Neural cell (in vitro differentiated cells): ENCODE results near the gene CACNA1C. TPM values are rescaled to one million over a fixed set of nuclear protein-coding genes. Genes with fewer than 3 reads are reported as not detected.

Experiments
- H2AFZ ChIP-seq: fragments of 200-600, 300-800 bp; sonication (generic), shearing (Covaris generic); 2 replicates; pipeline ENCODE4 v1.6.0; 2014; ENCODE audit warnings: low read depth, mild to moderate bottlenecking, antibody characterized with exemption, low read length, moderate library complexity
- H3F3A ChIP-seq: fragments of 200-600 bp; shearing (Covaris generic); 2 replicates; pipeline ENCODE4 v1.6.1; 2016; ENCODE audit warnings: mild to moderate bottlenecking, moderate library complexity, mixed read lengths, antibody characterized with exemption, low read length; ENCODE audit not compliant: insufficient read depth, poor library complexity, severe bottlenecking
- H3K27ac ChIP-seq: fragments of 200-600, 300-800 bp; sonication (generic), shearing (Covaris generic); 2 replicates; pipeline ENCODE4 v1.5.1; 2014; ENCODE audit warnings: mild to moderate bottlenecking, low read length, moderate library complexity
- H3K27me3 ChIP-seq: fragments of 300-800, 200-600 bp; sonication (generic), shearing (Covaris generic); 2 replicates; pipeline ENCODE4 v1.6.0; 2014; ENCODE audit warnings: mild to moderate bottlenecking, low read depth, low read length, moderate library complexity; ENCODE audit not compliant: insufficient read depth
- H3K36me3 ChIP-seq: fragments of 300-800, 200-600 bp; sonication (generic), shearing (Covaris generic); 2 replicates; pipeline ENCODE4 v1.5.1; 2014; ENCODE audit warnings: mild to moderate bottlenecking, antibody characterized with exemption, low read length, moderate library complexity; ENCODE audit not compliant: insufficient read depth
- H3K4me2 ChIP-seq: fragments of 300-800, 200-600 bp; sonication (generic), shearing (Covaris generic); 2 replicates; pipeline ENCODE4 v1.6.0; 2014; ENCODE audit warnings: mild to moderate bottlenecking, low read length
- H3K4me3 ChIP-seq: fragments of 300-800, 200-600 bp; sonication (generic), shearing (Covaris generic); 2 replicates; pipeline ENCODE4 v1.5.1; 2014; ENCODE audit warnings: mild to moderate bottlenecking, low read length, moderate library complexity
- H3K79me2 ChIP-seq: fragments of 200-600 bp; shearing (Covaris generic); replicated peaks from 2 replicates; pipeline ENCODE4 v1.6.0; 2014; ENCODE audit warnings: mild to moderate bottlenecking, low read length, moderate library complexity; ENCODE audit not compliant: insufficient read depth
- H3K9ac ChIP-seq: fragments of 300-800, 200-600 bp; sonication (generic), shearing (Covaris generic); 2 replicates; pipeline ENCODE4 v1.6.1; 2016; ENCODE audit warnings: mild to moderate bottlenecking, low read length, mixed read lengths
- H3K9me2 ChIP-seq: fragments of 200-600 bp; shearing (Covaris generic); 2 replicates; pipeline ENCODE4 v1.6.1; 2016; ENCODE audit warnings: mild to moderate bottlenecking, low read length, mixed read lengths; ENCODE audit not compliant: insufficient read depth
- H3K9me3 ChIP-seq: fragments of 200-600, 300-800 bp; sonication (generic), shearing (Covaris generic); 2 replicates; pipeline ENCODE4 v1.6.1; 2016; ENCODE audit warnings: mild to moderate bottlenecking, mixed run types, low read length, moderate library complexity, mixed read lengths
- H4K20me1 ChIP-seq: fragments of 200-600 bp; shearing (Covaris generic); 2 replicates; pipeline ENCODE4 v1.6.1; 2016; ENCODE audit warnings: mild to moderate bottlenecking, mixed run types; ENCODE audit not compliant: insufficient read depth
- EP300 ChIP-seq: fragments of 450-650 bp; conservative IDR thresholded peaks from 2 replicates; pipeline ENCODE4 v1.6.1; 2014; ENCODE audit warnings: antibody characterized with exemption, mild to moderate bottlenecking, moderate library complexity; ENCODE audit not compliant: poor library complexity, severe bottlenecking
- EZH2 ChIP-seq: fragments of 200-600, 300-800 bp; shearing (Covaris generic), sonication (generic); IDR thresholded peaks from 2 replicates; pipeline ENCODE4 v1.6.1; 2014; ENCODE audit warnings: antibody characterized with exemption, low read length, borderline replicate concordance, mild to moderate bottlenecking; ENCODE audit not compliant: insufficient read depth, poor library complexity, severe bottlenecking
- MXI1 ChIP-seq: fragments of 450-650 bp; conservative IDR thresholded peaks from 2 replicates; pipeline ENCODE4 v1.6.1; 2014; ENCODE audit warnings: antibody characterized with exemption, mild to moderate bottlenecking; ENCODE audit not compliant: poor library complexity, severe bottlenecking
- POLR2AphosphoS5 ChIP-seq: IDR thresholded peaks from 2 replicates; pipeline ENCODE4 v1.6.1; 2012
- RAD21 ChIP-seq: fragments of 450-650 bp; conservative IDR thresholded peaks from 2 replicates; pipeline ENCODE4 v1.6.1; 2014; ENCODE audit warnings: antibody characterized with exemption, mild to moderate bottlenecking, moderate library complexity
- SMC3 ChIP-seq: fragments of 450-650 bp; conservative IDR thresholded peaks from 2 replicates; pipeline ENCODE4 v1.6.1; 2014; ENCODE audit warnings: antibody characterized with exemption, mild to moderate bottlenecking, moderate library complexity; ENCODE audit not compliant: poor library complexity
- TAF1 ChIP-seq: IDR thresholded peaks from 2 replicates; pipeline ENCODE4 v1.6.1; 2012; ENCODE audit warnings: low read depth
- polyA plus RNA-seq: library from polyadenylated mRNA; depleted of rRNA; stranded (reverse); fragments of >200 nt; gene quantifications from 2 replicates; pipeline ENCODE4 v1.2.3, GENCODE V29; 2014
- TF ChIP-seq, protein P1 (sequence below): fragments of 450-650 bp; IDR thresholded peaks from 2 replicates; pipeline ENCODE4 v1.5.1; 2014; ENCODE audit warnings: antibody characterized with exemption, mild to moderate bottlenecking, moderate library complexity; ENCODE audit not compliant: poor library complexity, severe bottlenecking
- TF ChIP-seq, protein P2 (sequence below): IDR thresholded peaks from 2 replicates; pipeline ENCODE4 v1.6.1; 2012; ENCODE audit warnings: borderline replicate concordance

CACNA1C gene
- polyA plus RNA-seq, 1 donor from 2014 or later = 9.7 TPM

DNA sequence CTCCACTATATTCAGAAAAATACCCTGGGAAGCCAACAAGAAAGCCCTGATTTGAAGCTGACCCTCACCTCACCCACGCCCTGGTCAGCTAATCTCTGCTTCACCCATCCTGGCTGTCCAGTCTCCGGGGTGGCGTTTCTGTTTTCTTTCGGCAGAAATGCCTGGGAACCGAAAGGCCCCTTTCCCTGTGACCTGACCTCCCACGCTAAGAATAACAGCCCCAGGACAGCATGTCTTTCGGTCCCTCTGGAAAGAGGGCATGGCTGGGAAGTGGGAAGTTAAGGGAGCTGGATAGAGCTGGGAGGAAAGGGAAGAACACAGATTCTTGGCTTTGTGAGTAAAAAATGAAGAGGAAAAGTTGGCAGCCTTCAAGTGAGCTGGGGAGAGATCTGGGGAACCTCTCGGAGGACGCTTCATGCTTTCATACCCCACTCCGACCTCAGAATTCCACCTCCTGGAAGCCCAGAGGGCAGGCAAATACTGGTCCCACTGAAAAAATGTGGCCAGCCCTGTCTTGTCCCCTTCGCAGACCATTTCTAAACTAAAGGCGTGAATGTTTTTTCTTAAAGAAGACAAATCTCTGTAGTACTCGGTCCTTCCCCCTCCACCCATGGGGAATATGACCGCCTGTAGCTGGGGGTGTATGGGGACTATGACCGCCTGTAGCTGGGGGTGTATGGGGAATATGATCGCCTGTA is 579.0 kb downstream of the CACNA1C start:
- H3K9me2 ChIP-seq = no peaks in the 10 kb centered on the region
- H3K9ac ChIP-seq = no peak overlapping the region
- no peaks in the 10 kb centered on the region for H3F3A ChIP-seq
- no peak overlapping the region for H3K27ac ChIP-seq
- no peaks in the 10 kb centered on the region for H3K9me3 ChIP-seq
- peaks cover 13% of the 10 kb centered on the region for H3K36me3 ChIP-seq
- H4K20me1 ChIP-seq = no peaks in the 10 kb centered on the region
- H3K79me2 ChIP-seq = no peaks in the 10 kb centered on the region
- TF ChIP-seq RAD21 (no peak), SMC3 (no peak), EP300 (no peak), MXI1 (no peak), TAF1 (no peak), POLR2AphosphoS5 (no peak), EZH2 (no peak)
- TF ChIP-seq, protein P1, sequence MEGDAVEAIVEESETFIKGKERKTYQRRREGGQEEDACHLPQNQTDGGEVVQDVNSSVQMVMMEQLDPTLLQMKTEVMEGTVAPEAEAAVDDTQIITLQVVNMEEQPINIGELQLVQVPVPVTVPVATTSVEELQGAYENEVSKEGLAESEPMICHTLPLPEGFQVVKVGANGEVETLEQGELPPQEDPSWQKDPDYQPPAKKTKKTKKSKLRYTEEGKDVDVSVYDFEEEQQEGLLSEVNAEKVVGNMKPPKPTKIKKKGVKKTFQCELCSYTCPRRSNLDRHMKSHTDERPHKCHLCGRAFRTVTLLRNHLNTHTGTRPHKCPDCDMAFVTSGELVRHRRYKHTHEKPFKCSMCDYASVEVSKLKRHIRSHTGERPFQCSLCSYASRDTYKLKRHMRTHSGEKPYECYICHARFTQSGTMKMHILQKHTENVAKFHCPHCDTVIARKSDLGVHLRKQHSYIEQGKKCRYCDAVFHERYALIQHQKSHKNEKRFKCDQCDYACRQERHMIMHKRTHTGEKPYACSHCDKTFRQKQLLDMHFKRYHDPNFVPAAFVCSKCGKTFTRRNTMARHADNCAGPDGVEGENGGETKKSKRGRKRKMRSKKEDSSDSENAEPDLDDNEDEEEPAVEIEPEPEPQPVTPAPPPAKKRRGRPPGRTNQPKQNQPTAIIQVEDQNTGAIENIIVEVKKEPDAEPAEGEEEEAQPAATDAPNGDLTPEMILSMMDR = no peak
- TF ChIP-seq, protein P2, sequence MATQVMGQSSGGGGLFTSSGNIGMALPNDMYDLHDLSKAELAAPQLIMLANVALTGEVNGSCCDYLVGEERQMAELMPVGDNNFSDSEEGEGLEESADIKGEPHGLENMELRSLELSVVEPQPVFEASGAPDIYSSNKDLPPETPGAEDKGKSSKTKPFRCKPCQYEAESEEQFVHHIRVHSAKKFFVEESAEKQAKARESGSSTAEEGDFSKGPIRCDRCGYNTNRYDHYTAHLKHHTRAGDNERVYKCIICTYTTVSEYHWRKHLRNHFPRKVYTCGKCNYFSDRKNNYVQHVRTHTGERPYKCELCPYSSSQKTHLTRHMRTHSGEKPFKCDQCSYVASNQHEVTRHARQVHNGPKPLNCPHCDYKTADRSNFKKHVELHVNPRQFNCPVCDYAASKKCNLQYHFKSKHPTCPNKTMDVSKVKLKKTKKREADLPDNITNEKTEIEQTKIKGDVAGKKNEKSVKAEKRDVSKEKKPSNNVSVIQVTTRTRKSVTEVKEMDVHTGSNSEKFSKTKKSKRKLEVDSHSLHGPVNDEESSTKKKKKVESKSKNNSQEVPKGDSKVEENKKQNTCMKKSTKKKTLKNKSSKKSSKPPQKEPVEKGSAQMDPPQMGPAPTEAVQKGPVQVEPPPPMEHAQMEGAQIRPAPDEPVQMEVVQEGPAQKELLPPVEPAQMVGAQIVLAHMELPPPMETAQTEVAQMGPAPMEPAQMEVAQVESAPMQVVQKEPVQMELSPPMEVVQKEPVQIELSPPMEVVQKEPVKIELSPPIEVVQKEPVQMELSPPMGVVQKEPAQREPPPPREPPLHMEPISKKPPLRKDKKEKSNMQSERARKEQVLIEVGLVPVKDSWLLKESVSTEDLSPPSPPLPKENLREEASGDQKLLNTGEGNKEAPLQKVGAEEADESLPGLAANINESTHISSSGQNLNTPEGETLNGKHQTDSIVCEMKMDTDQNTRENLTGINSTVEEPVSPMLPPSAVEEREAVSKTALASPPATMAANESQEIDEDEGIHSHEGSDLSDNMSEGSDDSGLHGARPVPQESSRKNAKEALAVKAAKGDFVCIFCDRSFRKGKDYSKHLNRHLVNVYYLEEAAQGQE = no peak
- H3K4me2 ChIP-seq = no peak overlapping the region
- no peak overlapping the region for H2AFZ ChIP-seq
- no peaks in the 10 kb centered on the region for H3K27me3 ChIP-seq
- no peak overlapping the region for H3K4me3 ChIP-seq

DNA sequence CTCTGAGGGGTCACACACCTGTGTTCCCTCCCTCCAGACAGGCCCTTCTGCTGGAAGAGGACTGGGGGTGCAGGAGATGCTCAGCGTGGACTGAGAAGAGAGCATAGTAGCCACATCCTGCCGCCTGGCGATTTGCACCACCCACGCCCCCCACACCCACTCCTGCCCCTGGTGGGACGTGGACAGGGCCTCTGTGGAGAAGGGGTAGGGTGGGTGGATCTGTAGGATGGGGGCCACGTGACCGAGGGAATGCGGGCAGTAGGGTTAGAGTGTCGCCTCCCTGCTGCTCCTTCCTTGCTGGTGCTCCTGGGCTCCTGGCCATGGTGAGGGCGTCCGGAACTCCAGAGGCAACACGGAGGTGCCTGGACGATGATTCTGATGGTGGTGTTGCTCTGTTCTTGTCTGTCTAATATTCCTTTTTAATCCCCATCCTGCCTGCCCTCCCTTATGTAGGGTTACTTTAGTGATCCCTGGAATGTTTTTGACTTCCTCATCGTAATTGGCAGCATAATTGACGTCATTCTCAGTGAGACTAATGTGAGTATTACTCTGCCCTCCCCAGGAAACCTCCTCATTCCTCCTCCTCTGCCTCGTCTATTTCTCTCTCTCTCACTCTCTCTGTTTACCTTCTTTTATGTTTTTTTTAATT is 580.5 kb downstream of the CACNA1C start:
- Histone ChIP-seq H3F3A (no peaks in the 10 kb centered on the region), H3K9ac (no peak overlapping the region), H4K20me1 (no peaks in the 10 kb centered on the region), H3K79me2 (no peaks in the 10 kb centered on the region), H3K27me3 (no peaks in the 10 kb centered on the region), H3K9me3 (no peaks in the 10 kb centered on the region), H3K36me3 (peaks cover 13% of the 10 kb centered on the region), H3K9me2 (no peaks in the 10 kb centered on the region), H3K4me3 (no peak overlapping the region), H2AFZ (no peak overlapping the region), H3K4me2 (no peak overlapping the region), H3K27ac (no peak overlapping the region)
- TF ChIP-seq RAD21 (no peak), TAF1 (no peak), EP300 (no peak), POLR2AphosphoS5 (no peak), EZH2 (no peak), SMC3 (no peak)
- TF ChIP-seq, protein P2 = no peak
